H1 (cell line): ENCODE results near the gene IL1RAPL1. TPM values are rescaled to one million over a fixed set of nuclear protein-coding genes. Genes with fewer than 3 reads are reported as not detected.

ENCODE experiments used
- CHD7 ChIP-seq: fragments of 300-600 bp; sonication (generic); IDR thresholded peaks from 2 replicates; pipeline ENCODE4 v1.7.1; 2012; ENCODE audit warnings: low read length, moderate library complexity, mild to moderate bottlenecking, inconsistent platforms; ENCODE audit not compliant: insufficient replicate concordance
- polyA plus RNA-seq, 7 experiments: library from polyadenylated mRNA; depleted of rRNA in 3 of 7; stranded (reverse) in 5 of 7; unstranded in 2 of 7; fragments of >200 nt in 5 of 7; fragments of 200-250 nt in 2 of 7; gene quantifications; 1 replicate in 5 of 7; 2 replicates in 1 of 7; 4 replicates in 1 of 7; pipeline versions ENCODE4 v1.2.1 to v1.2.3, GENCODE V29; 2011 to 2013; ENCODE audit warnings: missing spikeins in 2 of 7, mixed read lengths in 2 of 7
- total RNA-seq: library from RNA; stranded (reverse); fragmentation: NEBNext Ultra II Directional; extraction: Animal tissue kit (Norgen Biotek cat#: 25700); gene quantifications from 2 replicates; pipeline ENCODE4 v1.2.1, GENCODE V29; 2021

IL1RAPL1 gene
- total and polyA plus RNA-seq, 2 of the 8 experiments (the other 6 are each of a cell fraction or from before 2014, with no cell fraction given) = 0.11 to 0.35 TPM

- TF ChIP-seq CHD7 = no peak
Measured at GRCh38 chrX:28584025-28584424, 3.2 kb upstream of the IL1RAPL1 start (continued).
